GM23338 (cell line): ENCODE measurements around the gene CIAO2A. TPM values are rescaled to one million over a fixed set of nuclear protein-coding genes. Genes with fewer than 3 reads are reported as not detected.

ENCODE experiments used
- ATAC-seq: fragments of 200-7000 bp; cut with Tn5 transposase; 3 replicates; pipeline ENCODE4 v1.9.1; 2020
- DNase-seq: peaks from one replicate; pipeline ENCODE4 v3.0.0-alpha.2; 2015; ENCODE audit warnings: low spot score
- H2AFZ ChIP-seq: fragments of 200-600 bp; sonication (generic); 2 replicates; pipeline ENCODE4 v1.8.0; 2016; ENCODE audit warnings: antibody characterized with exemption, mild to moderate bottlenecking, moderate library complexity
- H3F3A ChIP-seq: fragments of 200-600 bp; sonication (generic); replicated peaks from 2 replicates; pipeline ENCODE4 v1.8.0; 2017; ENCODE audit warnings: antibody characterized with exemption, mixed run types, low read depth
- H3K27ac ChIP-seq: fragments of 200-600 bp; sonication (generic); 2 replicates; pipeline ENCODE4 v1.6.1; 2016; ENCODE audit warnings: low read depth
- H3K27me3 ChIP-seq: fragments of 200-600 bp; sonication (generic); 2 replicates; pipeline ENCODE4 v1.8.0; 2016; ENCODE audit warnings: mild to moderate bottlenecking, mixed run types, moderate library complexity; ENCODE audit not compliant: insufficient read depth
- H3K36me3 ChIP-seq: fragments of 200-600 bp; sonication (generic); 2 replicates; pipeline ENCODE4 v1.8.0; 2016; ENCODE audit warnings: mild to moderate bottlenecking; ENCODE audit not compliant: insufficient read depth
- H3K4me1 ChIP-seq: fragments of 200-600 bp; sonication (generic); 2 replicates; pipeline ENCODE4 v1.8.0; 2016; ENCODE audit warnings: mild to moderate bottlenecking, moderate library complexity; ENCODE audit not compliant: insufficient read depth
- H3K4me2 ChIP-seq: fragments of 200-600 bp; sonication (generic); 2 replicates; pipeline ENCODE4 v1.7.1; 2017; ENCODE audit warnings: mixed run types
- H3K4me3 ChIP-seq: fragments of 200-600 bp; sonication (generic); 2 replicates; pipeline ENCODE4 v1.6.1; 2016; ENCODE audit warnings: mixed run types
- H3K79me2 ChIP-seq: fragments of 200-600 bp; sonication (generic); replicated peaks from 2 replicates; pipeline ENCODE4 v1.8.0; 2017; ENCODE audit warnings: mild to moderate bottlenecking; ENCODE audit not compliant: insufficient read depth
- H3K9me2 ChIP-seq: fragments of 200-600 bp; sonication (generic); 2 replicates; pipeline ENCODE4 v1.8.0; 2017; ENCODE audit not compliant: insufficient read depth
- H4K20me1 ChIP-seq: fragments of 200-600 bp; sonication (generic); replicated peaks from 2 replicates; pipeline ENCODE4 v1.8.0; 2017; ENCODE audit warnings: mild to moderate bottlenecking; ENCODE audit not compliant: insufficient read depth
- H3K27ac Mint-ChIP-seq: 2 replicates; pipeline ENCODE4 v1.8.0; 2020; ENCODE audit warnings: inconsistent platforms, mild to moderate bottlenecking, moderate library complexity, mixed read lengths
- H3K27me3 Mint-ChIP-seq: 3 replicates; pipeline ENCODE4 v1.8.0; 2022; ENCODE audit warnings: low read depth, mild to moderate bottlenecking, moderate library complexity, mixed read lengths, inconsistent platforms; ENCODE audit not compliant: insufficient read depth, poor library complexity
- H3K36me3 Mint-ChIP-seq: 3 replicates; pipeline ENCODE4 v1.8.0; 2021; ENCODE audit warnings: low read depth, mild to moderate bottlenecking, inconsistent platforms, moderate library complexity, mixed read lengths
- H3K4me1 Mint-ChIP-seq: 3 replicates; pipeline ENCODE4 v1.8.0; 2020; ENCODE audit warnings: mild to moderate bottlenecking, inconsistent platforms, mixed read lengths
- H3K4me3 Mint-ChIP-seq: 3 replicates; pipeline ENCODE4 v1.8.0; 2021; ENCODE audit warnings: moderate library complexity, mild to moderate bottlenecking, inconsistent platforms, mixed read lengths
- H3K9me3 Mint-ChIP-seq: 3 replicates; pipeline ENCODE4 v1.8.0; 2020; ENCODE audit warnings: moderate library complexity, mild to moderate bottlenecking, inconsistent platforms, mixed read lengths
- ETS1 ChIP-seq: IDR thresholded peaks from 2 replicates; pipeline ENCODE4 v1.6.1; 2016; ENCODE audit warnings: antibody characterized with exemption
- EZH2 ChIP-seq: fragments of 200-600 bp; sonication (generic); IDR thresholded peaks from one replicate; pipeline ENCODE4 v1.8.0; 2017; ENCODE audit warnings: antibody characterized with exemption, mild to moderate bottlenecking, low read depth; ENCODE audit not compliant: unreplicated experiment
- EZH2phosphoT487 ChIP-seq: fragments of 200-600 bp; sonication (generic); IDR thresholded peaks from one replicate; pipeline ENCODE4 v1.8.1; 2018; ENCODE audit warnings: antibody characterized with exemption; ENCODE audit not compliant: unreplicated experiment
- JUNB ChIP-seq: IDR thresholded peaks from one replicate; pipeline ENCODE4 v1.6.1; 2016; ENCODE audit warnings: antibody characterized with exemption; ENCODE audit not compliant: unreplicated experiment
- NANOG ChIP-seq: IDR thresholded peaks from 2 replicates; pipeline ENCODE4 v1.6.1; 2016; ENCODE audit warnings: antibody characterized with exemption, borderline replicate concordance
- ZNF114 ChIP-seq: fragments of 250-450 bp; sonication (Bioruptor Pico); IDR thresholded peaks from 2 replicates; pipeline ENCODE4 v1.5.0; 2020; ENCODE audit warnings: mild to moderate bottlenecking, moderate library complexity
- ZNF462 ChIP-seq: fragments of 250-450 bp; sonication (Bioruptor Pico); IDR thresholded peaks from 2 replicates; pipeline ENCODE4 v1.5.0; 2020; ENCODE audit warnings: mild to moderate bottlenecking, moderate library complexity
- polyA plus RNA-seq: library from polyadenylated mRNA; unstranded; fragments of >200 nt; fragmentation: Nextera tagmentation; extraction: Ambion mirVana; gene quantifications from 2 replicates; pipeline ENCODE4 v1.2.1, GENCODE V29; 2016
- total RNA-seq: library from RNA; depleted of rRNA; stranded (reverse); fragments of >200 nt; shearing (Covaris generic); gene quantifications from 2 replicates; pipeline ENCODE4 v1.2.3, GENCODE V29; 2014

CIAO2A gene
- total and polyA plus RNA-seq, 2 experiments from 2014 or later, result 132 to 318 TPM

GRCh38 chr15:64045774-64046420 lies 47.7 kb downstream of the CIAO2A start:
- Histone ChIP-seq H3K79me2 (no peaks in the 10 kb centered on the region), H3K4me3 (peak overlapping the region; percentile 76), H3K4me2 (peak overlapping the region; percentile 88), H3K27ac (no peak overlapping the region), H3K9me2 (no peaks in the 10 kb centered on the region), H3K36me3 (no peaks in the 10 kb centered on the region), H3F3A (no peaks in the 10 kb centered on the region), H4K20me1 (no peaks in the 10 kb centered on the region), H3K4me1 (peaks cover 9% of the 10 kb centered on the region; the same call in 1 of the 2 replicates), H2AFZ (peak overlapping the region; percentile 98), H3K27me3 (peaks cover 38% of the 10 kb centered on the region)
- Mint-ChIP-seq H3K36me3 (no peaks in the 10 kb centered on the region), H3K4me3 (peak overlapping the region; percentile 69), H3K27me3 (peaks cover 33% of the 10 kb centered on the region), H3K4me1 (peaks cover 9% of the 10 kb centered on the region; the same call in 2 of the 3 replicates), H3K27ac (no peak overlapping the region), H3K9me3 (no peaks in the 10 kb centered on the region)
- TF ChIP-seq EZH2phosphoT487 (no peak), ZNF462 (CRISPR knock-in tag) (no peak), NANOG (no peak), JUNB (no peak)
- peak; percentile 61 for ATAC-seq
- DNase-seq, result peak; percentile 55

GRCh38 chr15:64045101-64045435 lies 48.6 kb downstream of the CIAO2A start:
- Mint-ChIP-seq H3K27ac (no peak overlapping the region), H3K36me3 (no peaks in the 10 kb centered on the region), H3K27me3 (peaks cover 30% of the 10 kb centered on the region), H3K4me3 (peak overlapping the region; percentile 69; the same call in 2 of the 3 replicates), H3K4me1 (peaks cover 5% of the 10 kb centered on the region; the same call in 2 of the 3 replicates), H3K9me3 (no peaks in the 10 kb centered on the region)
- DNase-seq, result no peak
- Histone ChIP-seq H3K36me3 (no peaks in the 10 kb centered on the region), H3K27ac (no peak overlapping the region), H4K20me1 (no peaks in the 10 kb centered on the region), H3K4me3 (peak overlapping the region; percentile 76; the same call in 1 of the 2 replicates), H3K27me3 (peaks cover 38% of the 10 kb centered on the region), H3K79me2 (no peaks in the 10 kb centered on the region), H3K4me2 (no peak overlapping the region), H3K4me1 (peaks cover 6% of the 10 kb centered on the region; the same call in 1 of the 2 replicates), H2AFZ (no peak overlapping the region), H3K9me2 (no peaks in the 10 kb centered on the region), H3F3A (no peaks in the 10 kb centered on the region)
- TF ChIP-seq ETS1, result no peak
- TF ChIP-seq EZH2, result no peak
- TF ChIP-seq ZNF114 (CRISPR knock-in tag), result no peak
- ATAC-seq, result no peak
